Frontal cortex (tissue), 4 donors: Measurements from ENCODE around the gene BICC1. TPM values are rescaled to one million over a fixed set of nuclear protein-coding genes. Genes with fewer than 3 reads are reported as not detected.
A peak's percentile ranks its signal among the peaks of the same experiment; 100 is the strongest.

Experiments used
- DNase-seq, 2 donors: peaks; one replicate each; pipeline ENCODE4 v3.0.0; 2012; ENCODE audit warnings: low spot score in 2 of 2
- FAIRE-seq: peaks from 2 replicates; lab custom pipeline; 2012; peaks lifted over from hg19 to GRCh38; lab: Jason Lieb, UNC
- total RNA-seq: library from RNA; depleted of rRNA; stranded (reverse); fragments of >200 nt; gene quantifications from one replicate; pipeline ENCODE4 v1.2.3, GENCODE V29; 2014
- donor health status: control.
- donor health status: control.
- donor health status: control.

BICC1 gene
- total RNA-seq, 1 donor from 2014 or later: 4.5 TPM

- FAIRE-seq: no peak
- no peak for DNase-seq
These were observed 2.7 kb downstream of the BICC1 start for GRCh38 chr10:58515291-58515941.

GRCh38 chr10:58516119-58516518, 3.4 kb downstream of the BICC1 start:
- DNase-seq (no peak), FAIRE-seq (no peak)

- DNase-seq (no peak), FAIRE-seq (no peak)
These were observed 4.0 kb downstream of the BICC1 start for GRCh38 chr10:58516671-58517070.

- FAIRE-seq: no peak
These were observed 4.4 kb downstream of the BICC1 start for GRCh38 chr10:58517081-58517480.

GRCh38 chr10:58517491-58518355, 5.1 kb downstream of the BICC1 start:
- DNase-seq (no peak), FAIRE-seq (no peak)

More at GRCh38 chr10:58517081-58517480, 4.4 kb downstream of the BICC1 start:
- no peak for DNase-seq

- FAIRE-seq (no peak), DNase-seq (no peak)
These were observed 6.1 kb downstream of the BICC1 start for GRCh38 chr10:58518775-58519174.

- DNase-seq (no peak), FAIRE-seq (no peak)
These were observed 16.5 kb downstream of the BICC1 start for GRCh38 chr10:58529077-58529728.

- DNase-seq: no peak
- FAIRE-seq: no peak
These were observed 18.5 kb downstream of the BICC1 start for GRCh38 chr10:58531084-58531695.

- no peak for DNase-seq
- no peak for FAIRE-seq
These were observed 22.6 kb downstream of the BICC1 start for GRCh38 chr10:58535311-58535710.

GRCh38 chr10:58543141-58543540, 30.5 kb downstream of the BICC1 start:
- no peak for DNase-seq
- no peak for FAIRE-seq

GRCh38 chr10:58544135-58544534, 31.5 kb downstream of the BICC1 start:
- FAIRE-seq: no peak
- DNase-seq: no peak

GRCh38 chr10:58545427-58545826, 32.8 kb downstream of the BICC1 start:
- DNase-seq: no peak
- no peak for FAIRE-seq

- FAIRE-seq: no peak
- no peak for DNase-seq
These were observed 33.5 kb downstream of the BICC1 start for GRCh38 chr10:58546137-58546536.

- FAIRE-seq: peak; percentile 78
- no peak for DNase-seq
These were observed 34.2 kb downstream of the BICC1 start for GRCh38 chr10:58546722-58547445.

- DNase-seq (no peak), FAIRE-seq (no peak)
These were observed 35.3 kb downstream of the BICC1 start for GRCh38 chr10:58547963-58548362.

GRCh38 chr10:58554316-58554715, 41.6 kb downstream of the BICC1 start:
- no peak for FAIRE-seq
- no peak for DNase-seq

GRCh38 chr10:58555170-58555929, 42.7 kb downstream of the BICC1 start:
- no peak for DNase-seq
- FAIRE-seq: no peak

GRCh38 chr10:58555930-58556311, 43.2 kb downstream of the BICC1 start:
- FAIRE-seq (no peak), DNase-seq (no peak)

- DNase-seq: no peak
- no peak for FAIRE-seq
These were observed 44.0 kb downstream of the BICC1 start for GRCh38 chr10:58556516-58557165.
